NAMALWA (cell line): ENCODE results near the gene G6PC1.
"Not testable (repeated sequence)": the region's sequence is repeated elsewhere in the genome, so short reads cannot be mapped to it uniquely, and the experiment has no call there.

ENCODE experiments used
- DNase-seq: peaks from one replicate; pipeline ENCODE4 v3.0.0-alpha.2; 2015; ENCODE audit warnings: low spot score

The G6PC1 gene

GRCh38 chr17:42900460-42901331 is at the start of gene G6PC1:
TSS of gene G6PC1 (plus strand) at chr17:42900799. CDS start at chr17:42900877, 78 bp downstream.
- no peak for DNase-seq

- no peak for DNase-seq
Measured at GRCh38 chr17:42850954-42851353, 49.6 kb upstream of the G6PC1 start, which contains the start of gene AOC3. TSS of gene AOC3 (plus strand) at chr17:42851199. CDS start at chr17:42851344, 145 bp downstream.

DNA sequence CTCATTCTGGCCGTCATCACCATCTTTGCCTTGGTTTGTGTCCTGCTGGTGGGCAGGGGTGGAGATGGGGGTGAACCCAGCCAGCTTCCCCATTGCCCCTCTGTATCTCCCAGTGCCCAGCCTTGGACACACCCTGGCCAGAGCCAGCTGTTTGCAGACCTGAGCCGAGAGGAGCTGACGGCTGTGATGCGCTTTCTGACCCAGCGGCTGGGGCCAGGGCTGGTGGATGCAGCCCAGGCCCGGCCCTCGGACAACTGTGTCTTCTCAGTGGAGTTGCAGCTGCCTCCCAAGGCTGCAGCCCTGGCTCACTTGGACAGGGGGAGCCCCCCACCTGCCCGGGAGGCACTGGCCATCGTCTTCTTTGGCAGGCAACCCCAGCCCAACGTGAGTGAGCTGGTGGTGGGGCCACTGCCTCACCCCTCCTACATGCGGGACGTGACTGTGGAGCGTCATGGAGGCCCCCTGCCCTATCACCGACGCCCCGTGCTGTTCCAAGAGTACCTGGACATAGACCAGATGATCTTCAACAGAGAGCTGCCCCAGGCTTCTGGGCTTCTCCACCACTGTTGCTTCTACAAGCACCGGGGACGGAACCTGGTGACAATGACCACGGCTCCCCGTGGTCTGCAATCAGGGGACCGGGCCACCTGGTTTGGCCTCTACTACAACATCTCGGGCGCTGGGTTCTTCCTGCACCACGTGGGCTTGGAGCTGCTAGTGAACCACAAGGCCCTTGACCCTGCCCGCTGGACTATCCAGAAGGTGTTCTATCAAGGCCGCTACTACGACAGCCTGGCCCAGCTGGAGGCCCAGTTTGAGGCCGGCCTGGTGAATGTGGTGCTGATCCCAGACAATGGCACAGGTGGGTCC is 49.0 kb upstream of the G6PC1 start:
- not testable (repeated sequence) for DNase-seq

- no peak for DNase-seq
Measured at GRCh38 chr17:42852351-42852750, 48.2 kb upstream of the G6PC1 start.

GRCh38 chr17:42853004-42853403 is 47.6 kb upstream of the G6PC1 start:
- no peak for DNase-seq

DNA sequence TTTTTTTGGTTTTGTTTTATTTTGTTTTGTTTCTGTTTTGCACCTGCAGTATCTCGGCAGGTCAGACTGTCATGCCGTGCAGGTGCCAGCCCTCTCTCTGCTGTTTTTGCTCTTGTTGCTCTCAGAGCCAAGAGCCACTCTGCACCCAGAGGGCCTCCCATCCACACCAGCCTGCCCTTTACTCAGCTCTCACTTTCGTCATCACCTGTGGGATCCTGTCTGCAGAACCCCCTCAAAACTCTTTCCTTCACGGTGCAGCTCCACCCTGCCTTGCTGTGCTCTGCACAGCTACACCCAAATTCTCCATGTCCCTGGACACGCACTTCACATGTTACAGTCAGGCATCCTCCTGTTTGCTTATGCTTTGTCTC is 47.0 kb upstream of the G6PC1 start:
- DNase-seq, result peak; percentile 24

GRCh38 chr17:42853968-42854790 is 46.4 kb upstream of the G6PC1 start:
- DNase-seq, result no peak

DNA sequence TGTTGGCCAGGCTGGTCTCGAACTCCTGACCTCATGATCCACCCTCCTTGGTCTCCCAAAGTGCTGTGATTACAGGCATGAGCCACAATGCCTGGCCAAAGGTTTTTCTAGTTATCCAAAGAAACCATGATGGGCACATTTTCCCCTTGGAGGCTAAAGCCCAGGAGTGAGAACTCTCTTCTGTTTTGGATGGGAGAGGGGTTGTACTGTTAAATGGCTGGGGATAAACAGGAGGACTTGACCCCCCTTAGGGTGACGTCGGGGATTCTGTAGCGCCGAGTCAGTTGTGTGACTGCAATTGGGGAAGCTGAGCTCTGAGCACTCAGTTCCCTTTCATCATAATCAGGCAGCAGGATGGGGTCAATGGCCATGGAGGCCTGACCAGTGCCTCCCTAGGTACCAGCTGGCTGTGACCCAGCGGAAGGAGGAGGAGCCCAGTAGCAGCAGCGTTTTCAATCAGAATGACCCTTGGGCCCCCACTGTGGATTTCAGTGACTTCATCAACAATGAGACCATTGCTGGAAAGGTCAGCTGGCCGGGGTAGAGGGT is 45.5 kb upstream of the G6PC1 start:
- DNase-seq, result no peak

- not testable (repeated sequence) for DNase-seq
Measured at GRCh38 chr17:42856093-42856492, 44.5 kb upstream of the G6PC1 start.

- not testable (repeated sequence) for DNase-seq
Measured at GRCh38 chr17:42856516-42856915, 44.1 kb upstream of the G6PC1 start.

GRCh38 chr17:42857389-42857788 is 43.2 kb upstream of the G6PC1 start:
- no peak for DNase-seq

GRCh38 chr17:42865638-42866094 is 34.9 kb upstream of the G6PC1 start:
- no peak for DNase-seq

DNA sequence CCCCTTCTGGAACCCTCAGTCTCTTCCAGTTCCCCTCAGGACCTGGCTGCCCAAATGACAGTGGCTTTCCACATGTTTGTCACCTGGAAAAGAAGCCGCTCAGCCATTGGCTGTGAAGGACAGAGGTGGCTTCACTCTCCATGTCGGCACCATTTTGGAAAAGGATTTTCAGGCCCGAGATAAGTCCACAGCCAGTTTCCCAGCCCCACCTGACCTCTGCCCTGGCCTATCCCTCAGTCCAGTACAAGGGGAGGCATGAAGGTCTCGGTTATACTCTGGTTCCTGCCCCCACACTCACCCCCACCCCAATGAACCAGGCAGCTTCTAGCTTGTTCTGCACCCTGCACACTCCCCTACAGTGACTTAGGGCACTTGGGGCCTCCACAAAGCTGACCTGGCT is 34.4 kb upstream of the G6PC1 start:
- DNase-seq, result no peak

DNA sequence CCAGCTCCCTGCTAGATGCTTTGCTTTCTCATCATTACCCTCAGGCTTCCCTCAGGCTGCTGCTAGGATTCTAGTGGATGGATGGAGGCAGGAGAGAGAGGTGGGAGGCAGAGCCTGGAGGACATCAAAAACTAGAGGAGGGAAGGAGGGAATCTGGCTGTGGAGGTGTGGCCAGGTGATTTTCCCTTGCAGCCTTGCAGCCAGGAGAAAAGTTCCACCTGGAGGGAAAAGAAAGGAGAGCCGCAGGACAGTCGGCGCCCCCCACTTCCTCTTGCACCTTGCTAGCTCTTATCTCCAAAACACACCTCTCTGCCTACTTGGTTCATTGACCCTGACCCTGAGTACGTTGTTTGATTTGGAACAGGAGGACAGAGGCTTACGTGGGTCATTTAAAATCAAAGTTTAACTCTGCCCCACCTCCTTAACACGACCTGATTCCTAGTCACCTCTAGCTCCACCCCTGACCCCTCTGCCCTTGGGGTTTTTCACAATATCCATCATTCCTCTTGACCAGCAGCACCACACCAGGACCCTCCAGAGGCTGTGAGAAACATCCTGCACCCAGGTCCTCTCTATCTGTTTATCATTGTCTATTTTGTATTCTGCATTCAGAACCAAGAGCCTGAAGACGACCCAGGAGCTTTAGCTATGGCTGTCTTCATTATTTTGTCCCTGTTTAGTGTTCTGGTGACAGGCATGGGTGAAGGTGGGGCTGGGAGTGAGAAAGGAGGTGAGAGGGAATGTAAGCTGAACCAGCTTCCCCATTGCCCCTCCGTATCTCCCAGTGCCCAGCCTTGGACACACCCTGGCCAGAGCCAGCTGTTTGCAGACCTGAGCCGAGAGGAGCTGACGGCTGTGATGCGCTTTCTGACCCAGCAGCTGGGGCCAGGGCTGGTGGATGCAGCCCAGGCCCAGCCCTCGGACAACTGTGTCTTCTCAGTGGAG is 33.7 kb upstream of the G6PC1 start:
- no peak for DNase-seq

- not testable (repeated sequence) for DNase-seq
Measured at GRCh38 chr17:42867694-42868261, 32.8 kb upstream of the G6PC1 start.

DNA sequence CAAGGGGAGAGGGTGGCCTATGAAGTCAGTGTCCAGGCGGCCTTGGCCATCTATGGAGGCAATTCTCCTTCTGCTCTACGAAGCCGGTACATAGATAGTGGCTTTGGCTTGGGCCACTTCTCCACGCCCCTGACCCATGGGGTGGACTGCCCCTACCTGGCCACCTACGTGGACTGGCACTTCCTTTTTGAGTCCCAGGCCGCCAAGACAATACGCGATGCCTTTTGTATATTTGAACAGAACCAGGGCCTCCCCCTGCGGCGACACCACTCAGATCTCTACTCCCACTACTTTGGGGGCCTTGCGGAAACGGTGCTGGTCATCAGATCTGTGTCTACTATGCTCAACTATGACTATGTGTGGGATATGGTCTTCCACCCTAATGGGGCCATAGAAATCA is 32.3 kb upstream of the G6PC1 start:
- no peak for DNase-seq

DNA sequence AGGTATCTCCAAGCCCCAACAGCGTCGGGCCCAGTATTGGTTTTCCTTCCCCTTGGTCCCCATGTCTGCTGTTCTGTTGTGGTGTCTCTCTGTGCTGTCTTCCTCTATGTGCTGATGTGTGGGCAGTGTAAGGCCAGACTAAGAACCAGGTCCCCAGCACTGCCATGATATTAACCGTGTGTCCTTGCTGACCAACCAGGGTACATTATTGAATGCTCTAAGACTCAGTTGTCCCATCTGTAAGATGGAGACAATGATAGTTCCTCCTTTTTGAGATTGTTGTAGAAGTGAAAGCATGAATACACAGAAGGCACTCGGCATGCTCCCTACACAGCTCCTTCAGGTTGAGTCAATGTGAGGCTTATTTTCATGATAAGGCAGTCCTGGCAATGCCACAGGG is 29.0 kb upstream of the G6PC1 start:
- DNase-seq, result no peak

GRCh38 chr17:42872251-42872965 is 28.2 kb upstream of the G6PC1 start:
- no peak for DNase-seq

- peak; percentile 21 for DNase-seq
Measured at GRCh38 chr17:42873315-42873714, 27.3 kb upstream of the G6PC1 start.
